Sigmoid colon (tissue), 7 donors: ENCODE results near the gene MTOR. TPM values are rescaled to one million over a fixed set of nuclear protein-coding genes. Genes with fewer than 3 reads are reported as not detected.

Experiments
- DNase-seq: peaks from one replicate; pipeline ENCODE4 v3.0.0-alpha.2; 2019
- H3K27ac ChIP-seq, 4 donors: fragments of 200-600 bp; sonication (generic); one replicate each; pipeline ENCODE4 v1.5.1; 2016 to 2019; ENCODE audit warnings: mild to moderate bottlenecking in 1 of 4
- H3K27me3 ChIP-seq, 3 donors: fragments of 200-600 bp; sonication (generic); one replicate each; pipeline ENCODE4 v1.5.1; 2019; ENCODE audit warnings: mild to moderate bottlenecking in 1 of 3
- H3K36me3 ChIP-seq, 4 donors: fragments of 200-600 bp; sonication (generic); one replicate each; pipeline ENCODE4 v1.5.1; 2016 to 2019
- H3K4me1 ChIP-seq, 4 donors: fragments of 200-600 bp; sonication (generic); one replicate each; pipeline ENCODE4 v1.5.1; 2017 to 2019
- H3K4me3 ChIP-seq, 4 donors: fragments of 200-600 bp; sonication (generic); one replicate each; pipeline ENCODE4 v1.5.1; 2017 to 2019; ENCODE audit warnings: mild to moderate bottlenecking in 2 of 4, moderate library complexity in 1 of 4
- H3K9me3 ChIP-seq, 4 donors: fragments of 200-600 bp in 3 of 4; sonication (generic) in 3 of 4; one replicate each; pipeline versions ENCODE4 v1.5.1 to v1.6.1; 2013 to 2019
- CTCF ChIP-seq, 4 experiments: fragments of 450-650 bp in 3 of 4; fragments of 200-600 bp in 1 of 4; IDR thresholded peaks; one replicate each; pipeline ENCODE4 v1.5.1; 2016 to 2019; ENCODE audit warnings: antibody characterized with exemption in 4 of 4, mild to moderate bottlenecking in 3 of 4, moderate library complexity in 2 of 4
- EP300 ChIP-seq, 4 donors: sonication (generic); formaldehyde crosslinking; IDR thresholded peaks; one replicate each; pipeline ENCODE4 v1.6.1; 2017; ENCODE audit warnings: antibody characterized with exemption in 4 of 4
- POLR2A ChIP-seq, 2 donors: fragments of 450-650 bp; IDR thresholded peaks; one replicate each; pipeline ENCODE4 v1.6.1; 2016; ENCODE audit warnings: antibody characterized with exemption in 2 of 2, mild to moderate bottlenecking in 2 of 2, moderate library complexity in 2 of 2
- POLR2AphosphoS5 ChIP-seq, 4 donors: sonication (generic); formaldehyde crosslinking; IDR thresholded peaks; one replicate each; pipeline ENCODE4 v1.6.1; 2017; ENCODE audit warnings: antibody characterized with exemption in 4 of 4
- WGBS, 2 donors: extraction: QIAGEN DNeasy Blood & Tissue Kit; methylation state at CpG; one replicate each; pipeline ENCODE4 v1.1.7; 2013; 5-methylcytosine and 5-hydroxymethylcytosine counted together
- intact Hi-C: fragments of 100-400 bp; cut with DNase I; formaldehyde crosslinking; loops from one replicate; pipeline ENCODE4 v1.15.1; 2023
- polyA plus RNA-seq, 3 donors: library from polyadenylated mRNA; stranded (reverse); fragments of 200-250 nt; gene quantifications; one replicate each; pipeline ENCODE4 v1.2.3, GENCODE V29; 2013
- total RNA-seq, 4 donors: library from RNA; depleted of rRNA; stranded (reverse); fragments of >200 nt; gene quantifications; one replicate each; pipeline ENCODE4 v1.1.0, GENCODE V29; 2016
- donor health status: healthy with polysubstance abuse.
- donor health status: Bipolar disorder and iron deficiency.
- donor health status: healthy.

Gene MTOR
- total and polyA plus RNA-seq, 7 donors, result 7.6 to 38.1 (median 25.2) TPM

GRCh38 chr1:11245904-11246719 lies 16.2 kb downstream of the MTOR start:
- no peak for DNase-seq
- Histone ChIP-seq H3K36me3 (peaks cover 20 to 76% (median 34%) of the 10 kb centered on the region in 4 donors), H3K9me3 (no peaks in the 10 kb centered on the region), H3K4me3 (no peak overlapping the region), H3K27ac (no peak overlapping the region), H3K4me1 (no peaks in the 10 kb centered on the region), H3K27me3 (no peaks in the 10 kb centered on the region)
- WGBS, 2 donors, result 87 to 92% methylated on average over 7 of the region's 7 CpGs
- TF ChIP-seq EP300 (IDR thresholded peaks at IDR 0.05) (no peak), POLR2A (IDR thresholded peaks at IDR 0.05) (no peak), POLR2AphosphoS5 (IDR thresholded peaks at IDR 0.05) (no peak), CTCF (IDR thresholded peaks at IDR 0.05) (no peak)
- intact Hi-C loops, result no loop called here

GRCh38 chr1:11245248-11245647 lies 17.1 kb downstream of the MTOR start:
- no peak for DNase-seq
- Histone ChIP-seq H3K9me3 (no peaks in the 10 kb centered on the region), H3K27ac (no peak overlapping the region), H3K4me1 (no peaks in the 10 kb centered on the region), H3K27me3 (no peaks in the 10 kb centered on the region), H3K36me3 (peaks cover 20 to 76% (median 39%) of the 10 kb centered on the region in 4 donors), H3K4me3 (no peak overlapping the region)
- WGBS, 2 donors, result 86 to 88% methylated on average over 3 of the region's 3 CpGs
- intact Hi-C loops, result no loop called here
- TF ChIP-seq POLR2A (IDR thresholded peaks at IDR 0.05) (no peak), EP300 (IDR thresholded peaks at IDR 0.05) (no peak), CTCF (IDR thresholded peaks at IDR 0.05) (no peak)

- no peak overlapping the region for H3K27ac ChIP-seq
- intact Hi-C loops, result no loop called here
- peaks cover 0 to 7% (median 6%) of the 10 kb centered on the region in 4 donors for H3K4me1 ChIP-seq
- peaks cover 16 to 100% (median 50%) of the 10 kb centered on the region in 4 donors for H3K36me3 ChIP-seq
- TF ChIP-seq CTCF (IDR thresholded peaks at IDR 0.05), result no peak
- H3K27me3 ChIP-seq, result no peaks in the 10 kb centered on the region
- WGBS, 2 donors, result 97% methylated on average over 7 of the region's 7 CpGs
- DNase-seq, result no peak
- no peak overlapping the region for H3K4me3 ChIP-seq
- no peaks in the 10 kb centered on the region for H3K9me3 ChIP-seq
These were observed 24.0 kb downstream of the MTOR start for GRCh38 chr1:11238311-11238710.

GRCh38 chr1:11237356-11237755 lies 25.0 kb downstream of the MTOR start:
- Histone ChIP-seq H3K9me3 (no peaks in the 10 kb centered on the region), H3K27me3 (no peaks in the 10 kb centered on the region), H3K36me3 (peaks cover 21 to 100% (median 52%) of the 10 kb centered on the region in 4 donors), H3K4me1 (peaks cover 0 to 7% (median 6%) of the 10 kb centered on the region in 4 donors), H3K27ac (peak overlapping the region in 2 of 4 donors; percentile 32 to 44), H3K4me3 (no peak overlapping the region)
- DNase-seq, result no peak
- intact Hi-C loops, result no loop called here
- 78 to 95% methylated on average over 6 of the region's 6 CpGs for WGBS, 2 donors
- TF ChIP-seq POLR2AphosphoS5 (IDR thresholded peaks at IDR 0.05), result no peak
- TF ChIP-seq POLR2A (IDR thresholded peaks at IDR 0.05), result no peak
- TF ChIP-seq CTCF (IDR thresholded peaks at IDR 0.05), result no peak
- TF ChIP-seq EP300 (IDR thresholded peaks at IDR 0.05), result no peak
